AG04449 (cell line): ENCODE measurements around the gene MEG3.

ENCODE experiments used
- CTCF ChIA-PET: fragments of 350-600 bp; formaldehyde crosslinking; extraction: SDS; loops from one replicate; lab custom pipeline; 2021; ENCODE audit warnings: antibody characterized with exemption; lab: Yijun Ruan, JAX
- POLR2A ChIA-PET: fragments of 400-600, 350-600 bp; formaldehyde crosslinking; extraction: SDS; loops from one replicate; lab custom pipeline; 2020; ENCODE audit warnings: antibody characterized with exemption, inconsistent platforms; lab: Yijun Ruan, JAX
- DNase-seq: peaks from one replicate; pipeline ENCODE4 v3.0.0-alpha.2; 2010; ENCODE audit warnings: low read depth, low spot score
- H3K4me3 ChIP-seq: 2 replicates; pipeline ENCODE4 v1.5.1; 2011; ENCODE audit warnings: low read depth, mild to moderate bottlenecking, control low read depth, low read length
- CTCF ChIP-seq: IDR thresholded peaks from one replicate; pipeline ENCODE4 v1.5.1; 2011; ENCODE audit warnings: mild to moderate bottlenecking, moderate library complexity, low read length, control low read depth, inconsistent platforms; ENCODE audit not compliant: insufficient read depth; ENCODE audit errors: missing control alignments

MEG3 gene

GRCh38 chr14:100844421-100844820 is 18.5 kb downstream of the MEG3 start:
- no peak overlapping the region for H3K4me3 ChIP-seq
- no peak for TF ChIP-seq CTCF
- ChIA-PET CTCF (interaction anchor here (1.5 kb wide), 2 partner anchors 9 to 182 kb away, joined by 3 read pairs; no protein-coding TSS in a partner anchor), POLR2A (no interaction called here)
- no peak for DNase-seq

GRCh38 chr14:100844846-100845245 is 18.9 kb downstream of the MEG3 start:
- POLR2A ChIA-PET: no interaction called here
- H3K4me3 ChIP-seq: no peak overlapping the region
- CTCF ChIA-PET: interaction anchor here (1.5 kb wide), 2 partner anchors 9 to 182 kb away, joined by 3 read pairs; no protein-coding TSS in a partner anchor
- no peak for DNase-seq
- no peak for TF ChIP-seq CTCF

- TF ChIP-seq CTCF: no peak
- DNase-seq: no peak
- H3K4me3 ChIP-seq: no peak overlapping the region
- ChIA-PET CTCF (interaction anchor here (1.0 to 1.5 kb wide), 3 partner anchors 8 to 183 kb away, joined by 3 read pairs; no protein-coding TSS in a partner anchor), POLR2A (no interaction called here)
Measured at GRCh38 chr14:100845341-100845740, 19.4 kb downstream of the MEG3 start.

GRCh38 chr14:100846309-100846859 is 20.5 kb downstream of the MEG3 start:
- no peak for TF ChIP-seq CTCF
- H3K4me3 ChIP-seq: no peak overlapping the region
- ChIA-PET CTCF (interaction anchor here (1.0 to 1.5 kb wide), 2 partner anchors 39 to 184 kb away, joined by 3 read pairs; no protein-coding TSS in a partner anchor), POLR2A (no interaction called here)
- no peak for DNase-seq

- no peak for TF ChIP-seq CTCF
- DNase-seq: no peak
- ChIA-PET POLR2A (no interaction called here), CTCF (interaction anchor here (1.0 kb wide), 1 partner anchor 138 kb away, joined by 3 read pairs; no protein-coding TSS in a partner anchor)
- H3K4me3 ChIP-seq: no peak overlapping the region
Measured at GRCh38 chr14:100849115-100849781, 23.3 kb downstream of the MEG3 start.
